Sigmoid colon (tissue), 7 donors: ENCODE results near the gene IL1R1. TPM values are rescaled to one million over a fixed set of nuclear protein-coding genes. Genes with fewer than 3 reads are reported as not detected.

ENCODE experiments used
- DNase-seq: peaks from one replicate; pipeline ENCODE4 v3.0.0-alpha.2; 2019
- H3K27ac ChIP-seq, 4 donors: fragments of 200-600 bp; sonication (generic); one replicate each; pipeline ENCODE4 v1.5.1; 2016 to 2019; ENCODE audit warnings: mild to moderate bottlenecking in 1 of 4
- H3K27me3 ChIP-seq, 3 donors: fragments of 200-600 bp; sonication (generic); one replicate each; pipeline ENCODE4 v1.5.1; 2019; ENCODE audit warnings: mild to moderate bottlenecking in 1 of 3
- H3K36me3 ChIP-seq, 4 donors: fragments of 200-600 bp; sonication (generic); one replicate each; pipeline ENCODE4 v1.5.1; 2016 to 2019
- H3K4me1 ChIP-seq, 4 donors: fragments of 200-600 bp; sonication (generic); one replicate each; pipeline ENCODE4 v1.5.1; 2017 to 2019
- H3K4me3 ChIP-seq, 4 donors: fragments of 200-600 bp; sonication (generic); one replicate each; pipeline ENCODE4 v1.5.1; 2017 to 2019; ENCODE audit warnings: mild to moderate bottlenecking in 2 of 4, moderate library complexity in 1 of 4
- H3K9me3 ChIP-seq, 4 donors: fragments of 200-600 bp in 3 of 4; sonication (generic) in 3 of 4; one replicate each; pipeline versions ENCODE4 v1.5.1 to v1.6.1; 2013 to 2019
- EP300 ChIP-seq, 4 donors: sonication (generic); formaldehyde crosslinking; IDR thresholded peaks; one replicate each; pipeline ENCODE4 v1.6.1; 2017; ENCODE audit warnings: antibody characterized with exemption in 4 of 4
- POLR2A ChIP-seq, 2 donors: fragments of 450-650 bp; IDR thresholded peaks; one replicate each; pipeline ENCODE4 v1.6.1; 2016; ENCODE audit warnings: antibody characterized with exemption in 2 of 2, mild to moderate bottlenecking in 2 of 2, moderate library complexity in 2 of 2
- POLR2AphosphoS5 ChIP-seq, 4 donors: sonication (generic); formaldehyde crosslinking; IDR thresholded peaks; one replicate each; pipeline ENCODE4 v1.6.1; 2017; ENCODE audit warnings: antibody characterized with exemption in 4 of 4
- WGBS, 2 donors: extraction: QIAGEN DNeasy Blood & Tissue Kit; methylation state at CpG; one replicate each; pipeline ENCODE4 v1.1.7; 2013; 5-methylcytosine and 5-hydroxymethylcytosine counted together
- intact Hi-C: fragments of 100-400 bp; cut with DNase I; formaldehyde crosslinking; loops from one replicate; pipeline ENCODE4 v1.15.1; 2023
- polyA plus RNA-seq, 3 donors: library from polyadenylated mRNA; stranded (reverse); fragments of 200-250 nt; gene quantifications; one replicate each; pipeline ENCODE4 v1.2.3, GENCODE V29; 2013
- total RNA-seq, 4 donors: library from RNA; depleted of rRNA; stranded (reverse); fragments of >200 nt; gene quantifications; one replicate each; pipeline ENCODE4 v1.1.0, GENCODE V29; 2016
- TF ChIP-seq, protein P1 (sequence below), 4 experiments: fragments of 450-650 bp in 3 of 4; fragments of 200-600 bp in 1 of 4; IDR thresholded peaks; one replicate each; pipeline ENCODE4 v1.5.1; 2016 to 2019; ENCODE audit warnings: antibody characterized with exemption in 4 of 4, mild to moderate bottlenecking in 3 of 4, moderate library complexity in 2 of 4
- donor health status: healthy with polysubstance abuse.
- donor health status: Bipolar disorder and iron deficiency.
- donor health status: healthy.

Gene IL1R1
- total and polyA plus RNA-seq, 7 donors = 14.6 to 144 (median 43.2) TPM

DNA sequence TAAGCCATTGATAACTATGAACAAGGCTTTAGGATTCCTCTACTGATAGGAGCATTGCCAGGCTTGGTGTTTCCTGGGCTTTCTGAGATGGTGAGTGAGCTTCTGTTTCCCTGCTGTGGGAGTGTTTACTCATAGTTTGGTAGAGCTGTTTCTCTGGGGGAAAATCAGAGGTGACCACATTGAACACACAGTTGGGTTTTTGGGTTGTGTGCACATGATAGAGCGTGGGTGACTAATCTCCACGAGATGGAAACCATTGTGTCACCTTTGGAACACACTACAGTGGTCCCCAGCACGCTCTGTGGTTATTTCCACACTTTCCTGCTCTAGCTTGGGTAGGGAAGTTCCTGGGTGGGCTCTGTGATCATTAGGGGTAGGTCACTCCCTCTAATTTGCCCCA, 5.4 kb downstream of the IL1R1 start:
- intact Hi-C loops = no loop called here
- no peak for DNase-seq
- peaks cover 0 to 12% (median 0%) of the 10 kb centered on the region in 4 donors for H3K36me3 ChIP-seq
- H3K27ac ChIP-seq = no peak overlapping the region
- WGBS, 2 donors = 64 to 80% methylated on average over 3 of the region's 3 CpGs
- H3K9me3 ChIP-seq = peaks cover 0 to 15% (median 3%) of the 10 kb centered on the region in 4 donors
- H3K4me3 ChIP-seq = no peak overlapping the region
- peaks cover 0 to 7% (median 0%) of the 10 kb centered on the region in 4 donors for H3K4me1 ChIP-seq
- H3K27me3 ChIP-seq = no peaks in the 10 kb centered on the region
- no peak for TF ChIP-seq EP300 (IDR thresholded peaks at IDR 0.05)
- no peak for TF ChIP-seq POLR2A (IDR thresholded peaks at IDR 0.05)
- TF ChIP-seq POLR2AphosphoS5 (IDR thresholded peaks at IDR 0.05) = peak in 1 of 4 donors; percentile 51

DNA sequence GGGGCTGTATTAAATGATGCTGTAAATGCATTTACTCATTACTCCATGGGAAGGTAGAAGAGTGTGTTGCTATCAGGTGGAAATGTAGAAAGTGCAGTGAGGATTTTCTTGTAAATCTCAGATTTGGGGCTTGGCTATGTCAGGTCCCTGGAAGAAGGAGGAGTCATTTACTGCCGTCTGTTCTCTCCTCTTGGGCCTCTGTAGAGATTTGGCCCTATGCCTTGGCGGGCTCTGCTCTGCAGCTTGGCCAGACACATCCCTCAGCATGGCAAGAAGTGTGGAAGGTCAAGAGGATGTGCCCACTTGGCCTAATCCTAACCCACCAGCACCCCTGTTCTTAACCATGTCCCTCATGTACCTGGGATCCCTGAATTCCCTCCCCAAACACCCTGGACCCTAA, 6.7 kb downstream of the IL1R1 start:
- peaks cover 0 to 15% (median 3%) of the 10 kb centered on the region in 4 donors for H3K9me3 ChIP-seq

GRCh38 chr2:102149644-102150455, 7.3 kb downstream of the IL1R1 start:
- H3K9me3 ChIP-seq = peaks cover 0 to 15% (median 3%) of the 10 kb centered on the region in 4 donors
- H3K27ac ChIP-seq = no peak overlapping the region
- H3K36me3 ChIP-seq = peaks cover 0 to 23% (median 3%) of the 10 kb centered on the region in 4 donors
- intact Hi-C loops = no loop called here
- WGBS, 2 donors = 90% methylated on average over 9 of the region's 9 CpGs
- H3K4me1 ChIP-seq = peaks cover 0 to 2% (median 0%) of the 10 kb centered on the region in 4 donors
- H3K4me3 ChIP-seq = no peak overlapping the region
- no peaks in the 10 kb centered on the region for H3K27me3 ChIP-seq
- no peak for DNase-seq
- TF ChIP-seq POLR2AphosphoS5 (IDR thresholded peaks at IDR 0.05) = no peak
- no peak for TF ChIP-seq POLR2A (IDR thresholded peaks at IDR 0.05)
- TF ChIP-seq EP300 (IDR thresholded peaks at IDR 0.05) = no peak
- TF ChIP-seq, protein P1, sequence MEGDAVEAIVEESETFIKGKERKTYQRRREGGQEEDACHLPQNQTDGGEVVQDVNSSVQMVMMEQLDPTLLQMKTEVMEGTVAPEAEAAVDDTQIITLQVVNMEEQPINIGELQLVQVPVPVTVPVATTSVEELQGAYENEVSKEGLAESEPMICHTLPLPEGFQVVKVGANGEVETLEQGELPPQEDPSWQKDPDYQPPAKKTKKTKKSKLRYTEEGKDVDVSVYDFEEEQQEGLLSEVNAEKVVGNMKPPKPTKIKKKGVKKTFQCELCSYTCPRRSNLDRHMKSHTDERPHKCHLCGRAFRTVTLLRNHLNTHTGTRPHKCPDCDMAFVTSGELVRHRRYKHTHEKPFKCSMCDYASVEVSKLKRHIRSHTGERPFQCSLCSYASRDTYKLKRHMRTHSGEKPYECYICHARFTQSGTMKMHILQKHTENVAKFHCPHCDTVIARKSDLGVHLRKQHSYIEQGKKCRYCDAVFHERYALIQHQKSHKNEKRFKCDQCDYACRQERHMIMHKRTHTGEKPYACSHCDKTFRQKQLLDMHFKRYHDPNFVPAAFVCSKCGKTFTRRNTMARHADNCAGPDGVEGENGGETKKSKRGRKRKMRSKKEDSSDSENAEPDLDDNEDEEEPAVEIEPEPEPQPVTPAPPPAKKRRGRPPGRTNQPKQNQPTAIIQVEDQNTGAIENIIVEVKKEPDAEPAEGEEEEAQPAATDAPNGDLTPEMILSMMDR (IDR thresholded peaks at IDR 0.05) = no peak

More for the DNA sequence above, 6.7 kb downstream of the IL1R1 start:
- 66 to 90% methylated on average over 2 of the region's 2 CpGs for WGBS, 2 donors
- no peak for DNase-seq
- Histone ChIP-seq H3K4me1 (no peaks in the 10 kb centered on the region), H3K36me3 (peaks cover 0 to 17% (median 2%) of the 10 kb centered on the region in 4 donors), H3K27me3 (no peaks in the 10 kb centered on the region), H3K4me3 (no peak overlapping the region), H3K27ac (no peak overlapping the region)
- intact Hi-C loops = no loop called here
- TF ChIP-seq EP300 (IDR thresholded peaks at IDR 0.05) = no peak

DNA sequence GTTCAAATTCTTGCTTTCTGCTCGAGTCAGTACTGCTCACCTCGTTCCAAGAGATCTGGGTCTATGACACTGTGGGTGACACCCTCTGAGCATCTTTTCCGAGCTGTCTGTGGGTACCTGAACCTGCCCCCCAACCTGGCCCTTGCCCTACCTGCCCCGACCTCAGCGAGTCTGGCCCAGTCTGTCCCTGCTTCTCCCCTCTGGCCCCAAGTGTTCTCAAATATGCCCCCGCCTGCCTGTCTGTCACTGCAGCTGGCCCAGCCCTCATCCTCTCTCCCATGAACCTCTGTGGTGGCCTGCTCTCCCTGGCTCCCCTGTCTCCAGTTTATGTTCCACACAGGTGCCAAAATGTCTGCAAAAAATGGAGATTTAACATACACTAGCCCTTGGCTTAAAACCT, 11.8 kb downstream of the IL1R1 start:
- TF ChIP-seq POLR2AphosphoS5 (IDR thresholded peaks at IDR 0.05) (no peak), EP300 (IDR thresholded peaks at IDR 0.05) (no peak)
- TF ChIP-seq, protein P1 (IDR thresholded peaks at IDR 0.05) = no peak
- Histone ChIP-seq H3K9me3 (no peaks in the 10 kb centered on the region), H3K27me3 (no peaks in the 10 kb centered on the region), H3K36me3 (peaks cover 0 to 43% (median 10%) of the 10 kb centered on the region in 4 donors), H3K4me1 (peaks cover 0 to 9% (median 0%) of the 10 kb centered on the region in 4 donors), H3K27ac (no peak overlapping the region), H3K4me3 (no peak overlapping the region)
- intact Hi-C loops = no loop called here
- 93 to 94% methylated on average over 6 of the region's 6 CpGs for WGBS, 2 donors
- no peak for DNase-seq

GRCh38 chr2:102154946-102155702, 12.6 kb downstream of the IL1R1 start:
- DNase-seq = no peak
- WGBS, 2 donors = 72 to 84% methylated on average over 7 of the region's 7 CpGs
- Histone ChIP-seq H3K27ac (peak overlapping the region; percentile 32 to 61 (median 51)), H3K4me1 (peaks cover 0 to 9% (median 0%) of the 10 kb centered on the region in 4 donors), H3K36me3 (peaks cover 0 to 50% (median 10%) of the 10 kb centered on the region in 4 donors), H3K9me3 (no peaks in the 10 kb centered on the region), H3K27me3 (no peaks in the 10 kb centered on the region), H3K4me3 (no peak overlapping the region)
- intact Hi-C loops = no loop called here
- TF ChIP-seq EP300 (IDR thresholded peaks at IDR 0.05) = no peak
- TF ChIP-seq, protein P1 (IDR thresholded peaks at IDR 0.05) = no peak
- TF ChIP-seq POLR2A (IDR thresholded peaks at IDR 0.05) = no peak
- TF ChIP-seq POLR2AphosphoS5 (IDR thresholded peaks at IDR 0.05) = no peak
